Type B pancreatic cell (in vitro differentiated cells): ENCODE data around the gene TCF23. TPM values are rescaled to one million over a fixed set of nuclear protein-coding genes. Genes with fewer than 3 reads are reported as not detected.

ENCODE experiments used
- DNase-seq: peaks from one replicate; pipeline ENCODE4 v3.0.0; 2021; ENCODE audit warnings: mixed read lengths; ENCODE audit not compliant: unreplicated experiment; ENCODE audit errors: extremely low spot score
- H3K27ac Mint-ChIP-seq: 2 replicates; pipeline ENCODE4 v1.8.0; 2021; ENCODE audit warnings: mild to moderate bottlenecking, mixed read lengths
- H3K27me3 Mint-ChIP-seq: 2 replicates; pipeline ENCODE4 v1.8.0; 2021; ENCODE audit warnings: mixed read lengths
- H3K36me3 Mint-ChIP-seq: 2 replicates; pipeline ENCODE4 v1.8.0; 2021; ENCODE audit warnings: mixed read lengths
- H3K4me1 Mint-ChIP-seq: one replicate; pipeline ENCODE4 v1.8.0; 2021; ENCODE audit warnings: mixed read lengths; ENCODE audit not compliant: unreplicated experiment
- H3K4me3 Mint-ChIP-seq: 2 replicates; pipeline ENCODE4 v1.8.0; 2021; ENCODE audit warnings: mild to moderate bottlenecking, mixed read lengths
- H3K9me3 Mint-ChIP-seq: 2 replicates; pipeline ENCODE4 v1.8.0; 2021; ENCODE audit warnings: mixed read lengths
- CTCF ChIP-seq: fragments of 200-600 bp; sonication (generic); conservative IDR thresholded peaks from 2 replicates; pipeline ENCODE4 v1.5.0; 2021; ENCODE audit warnings: antibody characterized with exemption, mild to moderate bottlenecking
- long read RNA-seq: library from polyadenylated mRNA; unstranded; transcript quantifications from one replicate; pipeline ENCODE4 v2.0.0, GENCODE V29; 2020
- total RNA-seq: library from RNA; stranded (reverse); gene quantifications from 2 replicates; pipeline ENCODE4 v1.2.1, GENCODE V29; 2021; ENCODE audit warnings: low replicate concordance

The TCF23 gene
- not detected in 2 replicates for total RNA-seq
- long read RNA-seq = 0 reads

- Mint-ChIP-seq H3K4me1 (no peaks in the 10 kb centered on the region), H3K36me3 (no peaks in the 10 kb centered on the region), H3K27me3 (peaks cover 5% of the 10 kb centered on the region), H3K27ac (no peak within 1 kb of the TSS), H3K9me3 (no peaks in the 10 kb centered on the region), H3K4me3 (no peak within 1 kb of the TSS)
- TF ChIP-seq CTCF = no peak
- DNase-seq = no peak
These were observed at the start of gene TCF23 for GRCh38 chr2:27148801-27149439. TCF23 (plus strand) TSS chr2:27149004; CDS start chr2:27149134, 130 bp downstream.

GRCh38 chr2:27099334-27099955 lies 49.4 kb upstream of the TCF23 start:
- Mint-ChIP-seq H3K4me1 (peaks cover 13% of the 10 kb centered on the region), H3K27me3 (peaks cover 8% of the 10 kb centered on the region), H3K9me3 (no peaks in the 10 kb centered on the region), H3K4me3 (no peak overlapping the region), H3K27ac (no peak overlapping the region), H3K36me3 (no peaks in the 10 kb centered on the region)
- no peak for TF ChIP-seq CTCF
- DNase-seq = no peak

GRCh38 chr2:27100036-27100435 lies 48.8 kb upstream of the TCF23 start:
- TF ChIP-seq CTCF = no peak
- H3K27ac Mint-ChIP-seq = no peak overlapping the region

GRCh38 chr2:27102329-27102728 lies 46.5 kb upstream of the TCF23 start:
- Mint-ChIP-seq H3K27ac (no peak overlapping the region), H3K9me3 (no peaks in the 10 kb centered on the region), H3K36me3 (no peaks in the 10 kb centered on the region), H3K4me3 (no peak overlapping the region), H3K27me3 (peaks cover 9% of the 10 kb centered on the region), H3K4me1 (no peaks in the 10 kb centered on the region)
- no peak for DNase-seq
- TF ChIP-seq CTCF = no peak

More at GRCh38 chr2:27100036-27100435, 48.8 kb upstream of the TCF23 start:
- no peak for DNase-seq
- Mint-ChIP-seq H3K4me3 (no peak overlapping the region), H3K36me3 (no peaks in the 10 kb centered on the region), H3K27me3 (peaks cover 9% of the 10 kb centered on the region), H3K9me3 (no peaks in the 10 kb centered on the region), H3K4me1 (peaks cover 13% of the 10 kb centered on the region)

GRCh38 chr2:27105981-27106380 lies 42.8 kb upstream of the TCF23 start:
- H3K27ac Mint-ChIP-seq = no peak overlapping the region
- TF ChIP-seq CTCF = no peak
- H3K36me3 Mint-ChIP-seq = no peaks in the 10 kb centered on the region
- no peaks in the 10 kb centered on the region for H3K9me3 Mint-ChIP-seq
- H3K27me3 Mint-ChIP-seq = peaks cover 13% of the 10 kb centered on the region
- H3K4me1 Mint-ChIP-seq = no peaks in the 10 kb centered on the region
- no peak overlapping the region for H3K4me3 Mint-ChIP-seq
- DNase-seq = no peak
